Panc1 (cell line): ENCODE measurements around the gene PNP.

Source experiments
- REST ChIP-seq, 2 experiments: IDR thresholded peaks; 2 replicates each; pipeline ENCODE4 v1.6.1; 2011 to 2012; ENCODE audit warnings: low read depth in 2 of 2, control low read depth in 1 of 2, low read length in 1 of 2, mild to moderate bottlenecking in 1 of 2, moderate library complexity in 1 of 2; ENCODE audit not compliant: insufficient read depth in 1 of 2
- SIN3A ChIP-seq: IDR thresholded peaks from 2 replicates; pipeline ENCODE4 v1.6.1; 2012; ENCODE audit warnings: low read depth, mild to moderate bottlenecking, low read length, moderate library complexity, borderline replicate concordance; ENCODE audit not compliant: insufficient read depth
- TCF7L2 ChIP-seq: IDR thresholded peaks from 2 replicates; pipeline ENCODE4 v1.6.1; 2011; ENCODE audit warnings: mild to moderate bottlenecking, low read depth, low read length, inconsistent platforms

GRCh38 chr14:20477211-20477876, 8.1 kb downstream of the PNP start:
- TF ChIP-seq TCF7L2 (no peak), SIN3A (no peak), REST (IDR thresholded peaks at IDR 0.05; ENCODE audit: insufficient read depth in 1 of 2, low read depth in 2 of 2, low read length in 1 of 2) (no peak)
